ENCODE measurements around the gene UGT1A7.

DNA sequence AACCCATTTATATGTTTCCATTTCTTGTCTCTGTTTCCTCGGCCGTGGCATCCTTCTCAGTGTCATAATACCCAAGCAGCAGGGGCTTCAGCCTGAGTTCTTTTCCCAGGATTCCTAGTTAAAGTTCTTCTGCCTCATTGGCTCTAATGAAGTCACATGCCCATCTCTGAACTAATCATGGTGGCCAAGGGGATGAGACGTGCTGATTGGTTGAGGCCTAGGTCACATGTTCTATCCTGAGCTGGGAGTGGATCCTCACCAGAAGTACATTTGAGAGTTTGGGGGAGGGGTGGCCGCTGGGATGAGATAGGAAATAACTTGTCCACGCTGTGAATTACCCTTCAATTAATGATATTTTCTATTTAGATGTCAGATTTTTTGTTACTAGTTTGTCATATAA lies 27.2 kb downstream of the UGT1A7 start:
- TF ChIP-seq POLR2AphosphoS5 (IDR thresholded peaks at IDR 0.05; ENCODE audit: low read depth, low read length) (no peak), POLR2A (IDR thresholded peaks at IDR 0.05; ENCODE audit: low read depth, low read length) (no peak)
